ENCODE data around the gene GPR158.

- no peak for TF ChIP-seq POLR2AphosphoS5 (IDR thresholded peaks at IDR 0.05; ENCODE audit: low read depth, low read length)
- TF ChIP-seq TAF1 (IDR thresholded peaks at IDR 0.05; ENCODE audit: low read depth, low read length): no peak
- no peak for TF ChIP-seq POLR2A (IDR thresholded peaks at IDR 0.05; ENCODE audit: low read depth, low read length)
Observed at GRCh38 chr10:25162391-25162790, 12.4 kb upstream of the GPR158 start.
